NK-92 treated with Interleukin-12 subunit alpha and Interleukin-12 subunit beta, amount 100 ng/mL, for 24 hours (cell line): ENCODE measurements around the gene HOXD9.

ENCODE experiments used
- DNase-seq: peaks from one replicate; lab custom pipeline; 2025; lab: John Stamatoyannopoulos, UW

The HOXD9 gene

DNA sequence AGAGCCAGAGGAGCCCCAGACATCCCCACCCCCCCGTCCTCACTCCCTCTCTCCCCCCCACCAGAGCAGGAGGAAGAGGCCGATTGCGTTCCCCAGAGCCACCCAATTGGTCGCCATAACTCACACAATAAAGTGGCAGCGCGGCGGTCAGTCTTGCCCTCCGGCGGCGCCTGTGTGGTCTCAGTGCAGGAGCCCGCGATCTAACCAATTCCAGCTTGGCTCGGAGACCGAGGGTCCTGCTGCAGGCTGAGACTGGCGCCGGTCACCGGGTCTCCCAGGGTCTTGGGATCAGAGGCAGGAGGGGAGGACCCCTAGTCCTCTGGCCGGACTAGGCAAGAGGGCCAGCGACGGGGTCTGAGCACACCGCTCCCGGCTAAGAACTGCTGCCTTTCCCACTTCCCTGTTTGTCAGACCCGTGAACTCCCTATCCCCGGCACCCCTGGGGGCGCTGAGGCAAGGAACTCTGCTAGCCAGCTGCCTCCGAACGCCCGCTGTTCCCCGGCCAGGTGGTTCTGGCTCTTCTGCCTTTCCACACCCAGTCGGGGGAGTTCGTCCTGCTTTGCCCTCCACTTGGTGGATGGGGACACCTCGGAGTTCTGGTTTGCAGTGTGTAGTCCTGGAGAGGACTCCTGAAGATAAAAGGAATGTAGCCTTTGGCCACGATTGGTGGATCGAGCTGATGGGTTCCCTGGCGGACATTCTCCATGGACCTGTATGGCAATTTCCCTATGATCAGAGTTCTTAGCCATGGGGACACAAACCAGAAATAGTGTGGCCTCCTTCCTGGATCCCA, 24.0 kb upstream of the HOXD9 start:
- DNase-seq, result no peak

- DNase-seq, result no peak
Measured at GRCh38 chr2:176099159-176099727, 23.3 kb upstream of the HOXD9 start.

DNA sequence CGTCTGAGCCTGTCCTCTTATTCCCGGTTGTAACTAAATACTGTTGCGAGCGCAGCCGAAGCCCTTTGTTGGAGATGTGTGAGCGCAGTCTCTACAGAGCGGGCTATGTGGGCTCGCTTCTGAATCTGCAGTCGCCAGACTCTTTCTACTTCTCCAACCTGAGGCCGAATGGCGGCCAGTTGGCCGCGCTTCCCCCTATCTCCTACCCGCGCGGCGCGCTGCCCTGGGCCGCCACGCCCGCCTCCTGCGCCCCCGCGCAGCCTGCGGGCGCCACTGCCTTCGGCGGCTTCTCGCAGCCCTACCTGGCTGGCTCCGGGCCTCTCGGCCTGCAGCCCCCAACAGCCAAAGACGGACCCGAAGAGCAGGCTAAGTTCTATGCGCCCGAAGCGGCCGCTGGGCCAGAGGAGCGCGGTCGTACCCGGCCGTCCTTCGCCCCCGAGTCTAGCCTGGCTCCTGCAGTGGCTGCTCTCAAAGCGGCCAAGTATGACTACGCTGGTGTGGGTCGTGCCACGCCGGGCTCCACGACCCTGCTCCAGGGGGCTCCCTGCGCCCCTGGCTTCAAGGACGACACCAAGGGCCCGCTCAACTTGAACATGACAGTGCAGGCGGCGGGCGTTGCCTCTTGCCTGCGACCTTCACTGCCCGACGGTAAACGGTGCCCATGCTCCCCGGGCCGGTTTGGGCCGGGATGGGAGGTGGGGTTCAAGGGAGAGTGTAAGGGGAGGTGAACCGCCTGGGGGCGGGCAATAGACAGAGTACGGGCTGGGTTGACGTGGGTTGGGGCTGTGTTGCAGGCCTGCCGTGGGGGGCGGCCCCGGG, 22.6 kb upstream of the HOXD9 start, which contains the start of gene HOXD12:
Gene HOXD12 (plus strand): TSS at position 68 of the 819 bp plus-strand sequence. CDS start 7 bp downstream, at position 75.
- no peak for DNase-seq

DNA sequence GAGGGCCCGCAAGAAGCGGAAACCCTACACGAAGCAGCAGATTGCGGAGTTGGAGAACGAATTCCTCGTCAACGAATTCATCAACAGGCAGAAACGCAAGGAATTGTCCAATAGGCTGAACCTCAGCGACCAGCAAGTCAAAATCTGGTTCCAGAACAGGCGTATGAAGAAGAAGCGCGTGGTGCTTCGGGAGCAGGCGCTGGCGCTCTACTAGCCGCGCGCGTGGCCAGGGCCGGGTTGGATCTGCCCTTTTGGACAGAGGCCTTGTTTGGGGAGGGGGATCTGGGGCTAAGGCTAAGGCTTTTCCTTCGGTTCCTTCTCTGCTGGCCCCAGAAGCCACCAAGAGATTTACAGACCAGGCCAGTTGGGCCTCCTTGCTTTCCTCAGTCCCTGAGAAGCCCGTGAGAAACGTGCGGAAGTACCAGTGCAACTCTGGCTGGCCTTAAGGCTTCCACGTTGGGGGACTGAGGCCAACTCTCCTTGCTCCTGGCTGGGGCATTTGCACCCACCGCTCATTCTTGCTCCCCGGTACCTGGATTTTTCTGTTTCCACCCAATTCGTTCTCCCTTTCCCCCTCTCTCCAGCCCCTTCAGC, 21.9 kb upstream of the HOXD9 start:
- no peak for DNase-seq

- DNase-seq, result no peak
Measured at GRCh38 chr2:176101216-176101830, 21.2 kb upstream of the HOXD9 start.

- DNase-seq, result no peak
Measured at GRCh38 chr2:176101842-176102241, 20.7 kb upstream of the HOXD9 start.

GRCh38 chr2:176102309-176102866, 20.1 kb upstream of the HOXD9 start:
- DNase-seq, result no peak

GRCh38 chr2:176103194-176103593, 19.3 kb upstream of the HOXD9 start:
- DNase-seq, result no peak

DNA sequence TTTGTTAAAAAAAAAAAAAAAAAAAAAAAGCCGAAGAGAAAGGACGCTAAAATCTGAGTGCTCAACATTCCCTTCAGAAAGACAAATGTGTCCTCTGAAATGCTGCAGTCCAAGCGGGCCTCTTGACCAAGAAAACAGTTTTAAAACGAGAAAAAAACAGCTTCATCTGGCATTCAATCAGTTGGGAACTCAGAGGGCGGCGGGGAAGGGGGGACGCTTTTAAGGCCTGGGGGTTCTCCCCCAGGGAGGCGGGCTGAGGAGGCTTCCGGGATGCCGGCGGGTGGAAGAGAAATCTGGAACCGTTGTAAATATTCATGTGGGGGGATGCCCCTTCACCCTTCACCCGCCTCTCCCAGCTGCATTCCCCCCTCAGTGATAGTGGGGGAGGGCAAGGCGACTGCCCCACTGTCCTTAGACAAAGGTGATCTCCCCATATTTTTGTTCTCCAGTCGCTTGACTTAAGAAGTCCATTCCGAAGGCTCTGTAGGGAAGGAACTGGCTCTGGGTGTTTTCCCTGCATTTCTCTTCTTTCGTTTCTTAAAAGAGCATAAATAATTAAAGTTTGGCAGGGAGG, 18.7 kb upstream of the HOXD9 start:
- no peak for DNase-seq

- no peak for DNase-seq
Measured at GRCh38 chr2:176104316-176105077, 18.0 kb upstream of the HOXD9 start.

DNA sequence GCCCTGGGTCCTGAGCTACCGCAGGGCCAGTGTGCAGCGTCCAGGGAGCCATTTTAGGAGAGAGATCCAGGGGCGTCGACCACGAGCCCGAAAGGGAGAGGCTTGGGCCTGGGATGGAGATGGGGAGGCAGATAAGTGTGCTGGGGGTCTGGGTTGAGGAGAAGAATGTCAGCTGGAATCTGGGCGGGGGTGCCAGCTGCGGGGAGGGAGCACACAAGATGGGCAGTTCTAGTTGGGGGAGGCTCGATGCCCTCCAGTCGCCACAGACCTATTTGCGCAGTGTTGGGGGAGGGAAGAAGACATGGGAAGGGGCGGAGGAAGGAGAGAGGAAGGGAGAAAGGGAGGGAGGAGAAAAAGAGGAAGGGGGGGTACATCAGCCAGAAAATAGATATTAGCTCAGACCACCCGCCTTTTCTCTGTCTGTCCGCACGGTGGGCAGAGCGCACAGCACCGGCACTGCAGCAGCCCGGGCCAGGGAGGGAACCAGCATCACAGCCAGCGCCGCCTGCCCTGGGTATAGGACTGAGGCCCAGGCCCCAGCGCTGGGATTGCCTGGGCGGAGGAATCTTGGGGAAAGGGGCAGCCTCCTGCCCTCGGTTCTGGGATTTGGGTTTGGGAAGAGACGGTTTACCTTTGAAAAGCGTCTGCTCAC, 17.3 kb upstream of the HOXD9 start:
- DNase-seq, result no peak

DNA sequence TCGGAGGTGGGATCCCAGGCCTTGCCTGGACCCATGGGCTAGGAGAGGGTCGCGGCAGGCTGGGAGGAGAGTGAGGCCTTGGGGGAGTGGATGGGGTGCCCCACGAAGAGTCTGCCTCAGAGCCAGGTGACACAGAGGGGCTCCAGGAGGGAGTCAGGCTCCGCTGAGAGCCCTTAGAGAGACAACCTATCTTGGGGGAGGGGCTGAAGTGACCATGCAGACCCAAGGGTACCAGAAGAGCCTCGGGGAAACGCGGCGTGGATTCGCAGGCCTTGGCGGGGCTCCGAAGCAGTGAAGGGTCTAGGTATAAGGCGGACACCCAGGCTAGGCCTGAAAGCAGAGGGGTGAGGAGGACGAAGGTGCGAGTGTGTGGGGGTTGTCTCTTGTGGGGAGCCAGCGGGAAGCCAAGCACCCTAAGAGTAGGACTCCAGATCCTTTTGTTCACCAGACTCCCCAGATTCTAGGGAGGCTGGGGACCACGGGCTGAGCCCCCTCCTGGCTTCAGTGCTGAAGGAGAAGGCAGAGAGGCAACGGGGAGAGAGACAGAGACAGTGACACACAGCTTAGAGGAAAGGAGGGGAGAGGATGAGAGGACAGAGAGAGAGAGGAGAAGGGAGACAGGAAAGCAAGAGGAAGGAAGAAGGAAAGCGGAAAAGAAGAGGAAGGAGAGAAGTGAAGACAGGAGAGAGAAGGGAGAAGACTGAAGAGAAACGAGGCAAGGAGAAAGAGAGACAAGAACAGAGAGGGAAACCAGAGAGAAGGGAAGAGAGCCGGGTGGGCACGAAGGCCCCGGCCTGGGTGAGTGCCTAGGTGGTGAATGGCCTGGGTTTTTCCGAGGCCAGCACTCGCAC, 16.6 kb upstream of the HOXD9 start:
- no peak for DNase-seq

DNA sequence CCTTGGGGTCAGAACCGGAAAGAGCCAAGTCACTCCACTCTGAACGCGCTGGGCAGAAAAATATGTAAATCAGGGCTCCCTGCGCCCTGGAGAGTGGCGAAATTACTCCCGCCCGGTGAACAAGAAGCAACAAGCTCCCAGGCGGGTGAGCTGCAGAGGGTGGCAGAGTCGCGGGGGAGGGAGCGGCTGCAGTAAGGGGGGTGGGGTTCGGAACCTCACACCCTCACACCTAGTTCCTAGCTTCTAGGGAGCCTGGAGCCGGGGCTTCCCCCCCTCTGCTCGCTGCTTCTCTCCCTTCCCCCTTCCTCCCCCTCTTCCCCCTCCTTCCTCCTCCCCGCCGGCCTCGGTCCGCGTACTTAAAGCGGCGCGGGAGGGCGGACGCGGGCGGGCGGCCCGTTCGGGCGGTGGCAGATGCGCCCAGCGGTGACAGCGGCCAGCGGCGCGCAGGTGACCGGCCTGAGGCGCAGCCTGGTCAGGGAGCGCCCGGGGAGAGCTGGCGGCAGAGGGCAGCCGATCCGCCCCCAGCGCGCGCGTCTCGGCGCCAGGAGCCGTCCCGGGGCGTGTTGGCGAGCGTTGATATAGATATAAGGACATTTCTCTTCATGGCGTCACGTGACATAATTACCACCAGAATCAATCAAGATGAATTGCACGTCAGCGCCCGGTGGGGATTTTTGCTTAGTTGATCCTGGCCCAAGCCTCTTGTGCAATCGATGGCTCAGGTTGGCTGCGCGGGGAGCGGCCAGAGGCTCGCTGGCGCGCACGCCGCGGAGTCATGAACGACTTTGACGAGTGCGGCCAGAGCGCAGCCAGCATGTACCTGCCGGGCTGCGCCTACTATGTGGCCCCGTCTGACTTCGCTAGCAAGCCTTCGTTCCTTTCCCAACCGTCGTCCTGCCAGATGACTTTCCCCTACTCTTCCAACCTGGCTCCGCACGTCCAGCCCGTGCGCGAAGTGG, 15.7 kb upstream of the HOXD9 start, which contains the start of gene HOXD11:
Gene HOXD11 (plus strand): TSS at position 700 of the 959 bp plus-strand sequence. CDS start 76 bp downstream, at position 776.
- DNase-seq, result no peak

DNA sequence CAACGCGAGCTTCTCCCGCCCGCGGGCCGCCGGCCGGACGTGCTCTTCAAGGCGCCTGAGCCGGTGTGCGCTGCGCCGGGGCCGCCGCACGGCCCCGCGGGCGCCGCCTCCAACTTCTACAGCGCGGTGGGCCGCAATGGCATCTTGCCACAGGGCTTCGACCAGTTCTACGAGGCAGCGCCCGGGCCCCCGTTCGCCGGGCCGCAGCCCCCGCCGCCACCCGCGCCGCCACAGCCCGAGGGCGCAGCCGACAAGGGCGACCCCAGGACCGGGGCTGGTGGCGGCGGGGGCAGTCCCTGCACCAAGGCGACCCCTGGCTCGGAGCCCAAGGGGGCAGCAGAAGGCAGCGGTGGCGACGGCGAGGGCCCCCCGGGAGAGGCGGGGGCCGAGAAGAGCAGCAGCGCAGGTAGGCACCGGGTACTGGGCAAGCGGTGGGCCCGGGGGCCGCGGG, 14.8 kb upstream of the HOXD9 start:
- DNase-seq, result no peak

GRCh38 chr2:176109192-176109901, 13.2 kb upstream of the HOXD9 start:
- DNase-seq, result no peak

DNA sequence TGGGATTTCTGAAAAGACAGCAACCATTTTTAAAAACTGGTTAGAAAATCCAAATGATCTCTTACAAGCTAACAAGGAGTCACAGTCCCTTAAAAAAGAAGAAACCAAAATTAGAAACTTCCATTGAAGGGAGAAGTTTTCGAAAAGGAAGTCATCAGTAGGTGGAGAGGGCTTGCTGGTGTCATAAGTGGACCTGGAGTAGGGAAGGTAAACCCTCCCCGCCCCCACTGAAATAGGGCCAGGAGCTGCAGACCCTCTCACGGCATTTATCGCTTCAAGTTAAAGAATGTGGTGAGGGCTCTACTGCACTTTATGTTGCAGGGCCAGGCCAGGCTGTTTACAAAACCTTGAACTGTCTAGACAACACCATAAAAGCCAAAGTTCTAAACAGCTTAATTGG, 12.6 kb upstream of the HOXD9 start:
- no peak for DNase-seq
